ENCODE measurements around the gene PRAMEF12. TPM values are rescaled to one million over a fixed set of nuclear protein-coding genes. Genes with fewer than 3 reads are reported as not detected.

PRAMEF12 gene
- total RNA-seq, 1 experiment from 2014 or later: not detected

DNA sequence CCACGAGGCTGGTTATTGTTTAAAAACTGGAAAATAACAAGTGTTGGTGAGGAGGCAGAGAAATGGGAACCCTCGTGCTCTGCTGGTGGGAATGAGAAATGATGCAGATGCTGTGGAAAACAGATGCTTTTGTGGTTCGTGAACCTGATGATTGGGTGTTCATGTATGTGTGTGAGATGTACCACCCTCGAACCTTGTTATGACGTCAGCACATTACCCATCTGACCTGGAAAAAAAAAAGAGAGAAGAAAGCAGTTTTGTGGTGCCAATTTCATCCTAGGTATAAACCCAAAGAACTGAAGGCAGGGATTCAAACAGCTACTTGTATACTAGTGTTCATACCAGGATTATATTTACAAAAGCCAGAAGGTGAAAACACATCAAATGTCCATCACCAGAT is 33.9 kb upstream of the PRAMEF12 start:
- H3K27ac Mint-ChIP-seq: no peak overlapping the region
- no peaks in the 10 kb centered on the region for H3K36me3 Mint-ChIP-seq
- peaks cover 6% of the 10 kb centered on the region for H3K4me1 Mint-ChIP-seq
- peaks cover 4% of the 10 kb centered on the region for H3K9me3 Mint-ChIP-seq
- ATAC-seq (no peak), DNase-seq (ENCODE audit: low spot score) (no peak)
- H3K4me3 Mint-ChIP-seq: no peak overlapping the region
- TF ChIP-seq, protein P1, sequence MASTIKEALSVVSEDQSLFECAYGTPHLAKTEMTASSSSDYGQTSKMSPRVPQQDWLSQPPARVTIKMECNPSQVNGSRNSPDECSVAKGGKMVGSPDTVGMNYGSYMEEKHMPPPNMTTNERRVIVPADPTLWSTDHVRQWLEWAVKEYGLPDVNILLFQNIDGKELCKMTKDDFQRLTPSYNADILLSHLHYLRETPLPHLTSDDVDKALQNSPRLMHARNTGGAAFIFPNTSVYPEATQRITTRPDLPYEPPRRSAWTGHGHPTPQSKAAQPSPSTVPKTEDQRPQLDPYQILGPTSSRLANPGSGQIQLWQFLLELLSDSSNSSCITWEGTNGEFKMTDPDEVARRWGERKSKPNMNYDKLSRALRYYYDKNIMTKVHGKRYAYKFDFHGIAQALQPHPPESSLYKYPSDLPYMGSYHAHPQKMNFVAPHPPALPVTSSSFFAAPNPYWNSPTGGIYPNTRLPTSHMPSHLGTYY (CRISPR knock-in tag; IDR thresholded peaks at IDR 0.05): no peak
- TF ChIP-seq ZNF138 (CRISPR knock-in tag; conservative IDR thresholded peaks at IDR 0.05) (no peak), SP1 (CRISPR knock-in tag; conservative IDR thresholded peaks at IDR 0.05) (no peak), MXD4 (CRISPR knock-in tag; IDR thresholded peaks at IDR 0.05; ENCODE audit: borderline replicate concordance) (no peak), ZNF121 (CRISPR knock-in tag; IDR thresholded peaks at IDR 0.05) (no peak), JUN (CRISPR knock-in tag; IDR thresholded peaks at IDR 0.05) (no peak), RORB (CRISPR knock-in tag; IDR thresholded peaks at IDR 0.05) (no peak), TEAD1 (CRISPR knock-in tag; IDR thresholded peaks at IDR 0.05) (no peak), SOX15 (CRISPR knock-in tag; IDR thresholded peaks at IDR 0.05) (no peak), ELF4 (CRISPR knock-in tag; IDR thresholded peaks at IDR 0.05; ENCODE audit: low read depth) (no peak), SMAD3 (CRISPR knock-in tag; IDR thresholded peaks at IDR 0.05; ENCODE audit: borderline replicate concordance) (no peak)
- TF ChIP-seq, protein P2, sequence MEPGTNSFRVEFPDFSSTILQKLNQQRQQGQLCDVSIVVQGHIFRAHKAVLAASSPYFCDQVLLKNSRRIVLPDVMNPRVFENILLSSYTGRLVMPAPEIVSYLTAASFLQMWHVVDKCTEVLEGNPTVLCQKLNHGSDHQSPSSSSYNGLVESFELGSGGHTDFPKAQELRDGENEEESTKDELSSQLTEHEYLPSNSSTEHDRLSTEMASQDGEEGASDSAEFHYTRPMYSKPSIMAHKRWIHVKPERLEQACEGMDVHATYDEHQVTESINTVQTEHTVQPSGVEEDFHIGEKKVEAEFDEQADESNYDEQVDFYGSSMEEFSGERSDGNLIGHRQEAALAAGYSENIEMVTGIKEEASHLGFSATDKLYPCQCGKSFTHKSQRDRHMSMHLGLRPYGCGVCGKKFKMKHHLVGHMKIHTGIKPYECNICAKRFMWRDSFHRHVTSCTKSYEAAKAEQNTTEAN (CRISPR knock-in tag; IDR thresholded peaks at IDR 0.05): no peak
- TF ChIP-seq, protein P3, sequence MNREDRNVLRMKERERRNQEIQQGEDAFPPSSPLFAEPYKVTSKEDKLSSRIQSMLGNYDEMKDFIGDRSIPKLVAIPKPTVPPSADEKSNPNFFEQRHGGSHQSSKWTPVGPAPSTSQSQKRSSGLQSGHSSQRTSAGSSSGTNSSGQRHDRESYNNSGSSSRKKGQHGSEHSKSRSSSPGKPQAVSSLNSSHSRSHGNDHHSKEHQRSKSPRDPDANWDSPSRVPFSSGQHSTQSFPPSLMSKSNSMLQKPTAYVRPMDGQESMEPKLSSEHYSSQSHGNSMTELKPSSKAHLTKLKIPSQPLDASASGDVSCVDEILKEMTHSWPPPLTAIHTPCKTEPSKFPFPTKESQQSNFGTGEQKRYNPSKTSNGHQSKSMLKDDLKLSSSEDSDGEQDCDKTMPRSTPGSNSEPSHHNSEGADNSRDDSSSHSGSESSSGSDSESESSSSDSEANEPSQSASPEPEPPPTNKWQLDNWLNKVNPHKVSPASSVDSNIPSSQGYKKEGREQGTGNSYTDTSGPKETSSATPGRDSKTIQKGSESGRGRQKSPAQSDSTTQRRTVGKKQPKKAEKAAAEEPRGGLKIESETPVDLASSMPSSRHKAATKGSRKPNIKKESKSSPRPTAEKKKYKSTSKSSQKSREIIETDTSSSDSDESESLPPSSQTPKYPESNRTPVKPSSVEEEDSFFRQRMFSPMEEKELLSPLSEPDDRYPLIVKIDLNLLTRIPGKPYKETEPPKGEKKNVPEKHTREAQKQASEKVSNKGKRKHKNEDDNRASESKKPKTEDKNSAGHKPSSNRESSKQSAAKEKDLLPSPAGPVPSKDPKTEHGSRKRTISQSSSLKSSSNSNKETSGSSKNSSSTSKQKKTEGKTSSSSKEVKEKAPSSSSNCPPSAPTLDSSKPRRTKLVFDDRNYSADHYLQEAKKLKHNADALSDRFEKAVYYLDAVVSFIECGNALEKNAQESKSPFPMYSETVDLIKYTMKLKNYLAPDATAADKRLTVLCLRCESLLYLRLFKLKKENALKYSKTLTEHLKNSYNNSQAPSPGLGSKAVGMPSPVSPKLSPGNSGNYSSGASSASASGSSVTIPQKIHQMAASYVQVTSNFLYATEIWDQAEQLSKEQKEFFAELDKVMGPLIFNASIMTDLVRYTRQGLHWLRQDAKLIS (CRISPR knock-in tag; IDR thresholded peaks at IDR 0.05; ENCODE audit: borderline replicate concordance): no peak
- TF ChIP-seq, protein P4, sequence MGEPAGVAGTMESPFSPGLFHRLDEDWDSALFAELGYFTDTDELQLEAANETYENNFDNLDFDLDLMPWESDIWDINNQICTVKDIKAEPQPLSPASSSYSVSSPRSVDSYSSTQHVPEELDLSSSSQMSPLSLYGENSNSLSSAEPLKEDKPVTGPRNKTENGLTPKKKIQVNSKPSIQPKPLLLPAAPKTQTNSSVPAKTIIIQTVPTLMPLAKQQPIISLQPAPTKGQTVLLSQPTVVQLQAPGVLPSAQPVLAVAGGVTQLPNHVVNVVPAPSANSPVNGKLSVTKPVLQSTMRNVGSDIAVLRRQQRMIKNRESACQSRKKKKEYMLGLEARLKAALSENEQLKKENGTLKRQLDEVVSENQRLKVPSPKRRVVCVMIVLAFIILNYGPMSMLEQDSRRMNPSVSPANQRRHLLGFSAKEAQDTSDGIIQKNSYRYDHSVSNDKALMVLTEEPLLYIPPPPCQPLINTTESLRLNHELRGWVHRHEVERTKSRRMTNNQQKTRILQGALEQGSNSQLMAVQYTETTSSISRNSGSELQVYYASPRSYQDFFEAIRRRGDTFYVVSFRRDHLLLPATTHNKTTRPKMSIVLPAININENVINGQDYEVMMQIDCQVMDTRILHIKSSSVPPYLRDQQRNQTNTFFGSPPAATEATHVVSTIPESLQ (CRISPR knock-in tag; IDR thresholded peaks at IDR 0.05): no peak
- TF ChIP-seq, protein P5, sequence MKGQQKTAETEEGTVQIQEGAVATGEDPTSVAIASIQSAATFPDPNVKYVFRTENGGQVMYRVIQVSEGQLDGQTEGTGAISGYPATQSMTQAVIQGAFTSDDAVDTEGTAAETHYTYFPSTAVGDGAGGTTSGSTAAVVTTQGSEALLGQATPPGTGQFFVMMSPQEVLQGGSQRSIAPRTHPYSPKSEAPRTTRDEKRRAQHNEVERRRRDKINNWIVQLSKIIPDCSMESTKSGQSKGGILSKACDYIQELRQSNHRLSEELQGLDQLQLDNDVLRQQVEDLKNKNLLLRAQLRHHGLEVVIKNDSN (CRISPR knock-in tag; IDR thresholded peaks at IDR 0.05): no peak
- TF ChIP-seq, protein P6, sequence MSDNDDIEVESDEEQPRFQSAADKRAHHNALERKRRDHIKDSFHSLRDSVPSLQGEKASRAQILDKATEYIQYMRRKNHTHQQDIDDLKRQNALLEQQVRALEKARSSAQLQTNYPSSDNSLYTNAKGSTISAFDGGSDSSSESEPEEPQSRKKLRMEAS (CRISPR knock-in tag; IDR thresholded peaks at IDR 0.05): no peak
- TF ChIP-seq, protein P7, sequence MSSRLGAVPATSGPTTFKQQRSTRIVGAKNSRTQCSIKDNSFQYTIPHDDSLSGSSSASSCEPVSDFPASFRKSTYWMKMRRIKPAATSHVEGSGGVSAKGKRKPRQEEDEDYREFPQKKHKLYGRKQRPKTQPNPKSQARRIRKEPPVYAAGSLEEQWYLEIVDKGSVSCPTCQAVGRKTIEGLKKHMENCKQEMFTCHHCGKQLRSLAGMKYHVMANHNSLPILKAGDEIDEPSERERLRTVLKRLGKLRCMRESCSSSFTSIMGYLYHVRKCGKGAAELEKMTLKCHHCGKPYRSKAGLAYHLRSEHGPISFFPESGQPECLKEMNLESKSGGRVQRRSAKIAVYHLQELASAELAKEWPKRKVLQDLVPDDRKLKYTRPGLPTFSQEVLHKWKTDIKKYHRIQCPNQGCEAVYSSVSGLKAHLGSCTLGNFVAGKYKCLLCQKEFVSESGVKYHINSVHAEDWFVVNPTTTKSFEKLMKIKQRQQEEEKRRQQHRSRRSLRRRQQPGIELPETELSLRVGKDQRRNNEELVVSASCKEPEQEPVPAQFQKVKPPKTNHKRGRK (CRISPR knock-in tag; IDR thresholded peaks at IDR 0.05; ENCODE audit: borderline replicate concordance): no peak
- CTCF ChIA-PET: no interaction called here
- POLR2A ChIA-PET: no interaction called here
- H3K27me3 Mint-ChIP-seq (ENCODE audit: low read depth): no peaks in the 10 kb centered on the region

Data from WTC11 (cell line).